HL-60 (cell line): Measurements from ENCODE around the gene SEC24A.

Source experiments
- DNase-seq, 2 experiments: peaks; one replicate each; pipeline ENCODE4 v3.0.0-alpha.2; 2010 to 2020; ENCODE audit warnings: low read depth in 1 of 2, low spot score in 1 of 2
- H3K27ac ChIP-seq: fragments of 250-450 bp; sonication (Bioruptor Pico); replicated peaks from 2 replicates; pipeline ENCODE4 v1.5.1; 2020; ENCODE audit warnings: mild to moderate bottlenecking, moderate library complexity
- H3K27me3 ChIP-seq: fragments of 250-450 bp; sonication (Bioruptor Pico); 2 replicates; pipeline ENCODE4 v1.5.1; 2021; ENCODE audit warnings: mild to moderate bottlenecking, moderate library complexity; ENCODE audit not compliant: insufficient read depth, poor library complexity, severe bottlenecking
- H3K4me3 ChIP-seq: replicated peaks from 2 replicates; pipeline ENCODE4 v1.5.1; 2011; ENCODE audit warnings: mild to moderate bottlenecking, control low read depth, low read length; ENCODE audit not compliant: insufficient read depth
- CTCF ChIP-seq: IDR thresholded peaks from one replicate; pipeline ENCODE4 v1.5.1; 2011; ENCODE audit warnings: low read length, control low read depth, inconsistent platforms; ENCODE audit not compliant: insufficient read depth
- GABPA ChIP-seq: IDR thresholded peaks from 2 replicates; pipeline ENCODE4 v1.6.1; 2012; ENCODE audit warnings: low read depth
- POLR2AphosphoS5 ChIP-seq: IDR thresholded peaks from 2 replicates; pipeline ENCODE4 v1.6.1; 2012; ENCODE audit warnings: low read depth
- REST ChIP-seq: IDR thresholded peaks from 2 replicates; pipeline ENCODE4 v1.6.1; 2012; ENCODE audit warnings: low read depth; ENCODE audit not compliant: insufficient replicate concordance
- SPI1 ChIP-seq: IDR thresholded peaks from 2 replicates; pipeline ENCODE4 v1.6.1; 2012; ENCODE audit warnings: low read depth, mild to moderate bottlenecking, borderline replicate concordance

SEC24A gene

GRCh38 chr5:134732819-134733218, 84.2 kb downstream of the SEC24A start:
- Histone ChIP-seq H3K4me3 (no peak overlapping the region), H3K27me3 (no peaks in the 10 kb centered on the region), H3K27ac (no peak overlapping the region)
- TF ChIP-seq REST (no peak), SPI1 (peak; percentile 71; the same call in 1 of the 2 replicates), CTCF (no peak), POLR2AphosphoS5 (no peak)
- no peak for DNase-seq

- H3K27ac ChIP-seq, result peak overlapping the region; percentile 66
- H3K27me3 ChIP-seq, result no peaks in the 10 kb centered on the region
- TF ChIP-seq REST (no peak), GABPA (no peak)
- DNase-seq, result peak in 1 of 2 experiments; percentile 21
- no peak overlapping the region for H3K4me3 ChIP-seq
Measured at GRCh38 chr5:134735243-134735642, 86.7 kb downstream of the SEC24A start.

- no peak overlapping the region for H3K4me3 ChIP-seq
- no peaks in the 10 kb centered on the region for H3K27me3 ChIP-seq
- H3K27ac ChIP-seq, result peak overlapping the region; percentile 66
- no peak for TF ChIP-seq REST
- TF ChIP-seq POLR2AphosphoS5, result no peak
- TF ChIP-seq GABPA, result no peak
- TF ChIP-seq CTCF, result no peak
- peak; percentile 37 for TF ChIP-seq SPI1
- DNase-seq, result peak in 1 of 2 experiments; percentile 18
Measured at GRCh38 chr5:134736173-134736812, 87.7 kb downstream of the SEC24A start.
